KBM-7 (cell line): ENCODE results near the gene CNIH4.
A peak's percentile ranks its signal among the peaks of the same experiment; 100 is the strongest.
"Not testable (repeated sequence)": the region's sequence is repeated elsewhere in the genome, so short reads cannot be mapped to it uniquely, and the experiment has no call there.

ENCODE experiments used
- DNase-seq: peaks from one replicate; pipeline ENCODE4 v3.0.0-alpha.2; 2015
- in situ Hi-C: fragments of 300-500 bp; cut with MboI; formaldehyde crosslinking; loops from 2 replicates; pipeline ENCODE4 v1.14.3; 2020; ENCODE audit warnings: low sequenced_read_pairs, low pct_unique_long_range_greater_than_20kb, mixed read lengths

Gene CNIH4

DNA sequence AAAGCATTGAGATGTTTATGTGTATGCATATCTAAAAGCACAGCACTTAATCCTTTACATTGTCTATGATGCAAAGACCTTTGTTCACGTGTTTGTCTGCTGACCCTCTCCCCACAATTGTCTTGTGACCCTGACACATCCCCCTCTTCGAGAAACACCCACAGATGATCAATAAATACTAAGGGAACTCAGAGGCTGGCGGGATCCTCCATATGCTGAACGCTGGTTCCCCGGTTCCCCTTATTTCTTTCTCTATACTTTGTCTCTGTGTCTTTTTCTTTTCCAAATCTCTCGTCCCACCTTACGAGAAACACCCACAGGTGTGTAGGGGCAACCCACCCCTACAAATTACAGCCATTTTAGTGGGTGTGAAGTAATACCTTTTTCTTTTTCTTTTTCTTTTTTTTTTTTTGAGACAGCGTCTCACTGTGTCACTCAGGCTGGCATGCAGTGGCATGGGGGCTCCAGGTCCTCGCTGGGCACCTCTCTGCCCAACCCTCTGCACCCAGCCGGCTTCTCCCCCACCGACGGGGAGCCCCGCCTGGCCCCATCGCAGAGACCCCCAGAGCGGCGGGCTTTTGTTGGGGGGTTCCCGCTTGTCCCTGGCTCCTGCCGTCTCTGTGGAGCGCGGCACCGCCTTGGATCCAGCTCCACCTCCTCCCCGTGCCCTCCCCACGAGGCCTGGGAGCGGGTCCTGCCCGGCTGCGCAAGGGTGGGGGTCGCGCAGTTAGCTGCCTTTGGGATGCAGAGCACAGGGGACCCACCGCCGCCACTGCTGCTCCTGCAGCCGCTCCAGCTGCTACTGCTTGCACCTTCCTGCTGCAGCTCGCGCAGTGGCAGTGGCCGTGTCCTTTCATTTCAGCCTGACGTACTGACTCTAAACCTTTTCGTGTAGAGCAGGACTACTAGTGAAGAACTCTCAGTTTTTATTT is 16.0 kb upstream of the CNIH4 start:
- in situ Hi-C loops: loop anchor here (25.0 kb wide), 1 partner anchor 603 kb away; no protein-coding TSS in a partner anchor
- not testable (repeated sequence) for DNase-seq

DNA sequence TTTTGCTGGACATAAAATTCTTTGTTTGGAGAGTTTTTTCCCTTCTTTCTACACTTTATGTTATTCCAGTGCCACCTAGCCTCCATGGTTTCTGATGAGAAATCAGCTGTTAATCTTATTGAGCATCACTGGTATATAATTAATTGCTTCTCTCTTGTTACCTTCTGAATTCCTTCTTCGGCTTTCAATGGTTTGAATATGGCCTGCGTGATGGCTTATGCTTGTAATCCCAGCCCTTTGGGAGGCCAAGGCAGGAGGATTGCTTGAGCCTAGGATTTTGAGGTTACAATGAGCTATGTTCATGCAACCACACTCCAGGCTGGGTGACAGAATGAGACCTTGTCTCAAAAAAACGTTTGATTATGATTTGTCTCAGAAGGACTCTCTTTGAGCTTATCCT is 13.0 kb upstream of the CNIH4 start:
- no peak for DNase-seq
- in situ Hi-C loops: loop anchor here (25.0 kb wide), 1 partner anchor 606 kb away; no protein-coding TSS in a partner anchor

DNA sequence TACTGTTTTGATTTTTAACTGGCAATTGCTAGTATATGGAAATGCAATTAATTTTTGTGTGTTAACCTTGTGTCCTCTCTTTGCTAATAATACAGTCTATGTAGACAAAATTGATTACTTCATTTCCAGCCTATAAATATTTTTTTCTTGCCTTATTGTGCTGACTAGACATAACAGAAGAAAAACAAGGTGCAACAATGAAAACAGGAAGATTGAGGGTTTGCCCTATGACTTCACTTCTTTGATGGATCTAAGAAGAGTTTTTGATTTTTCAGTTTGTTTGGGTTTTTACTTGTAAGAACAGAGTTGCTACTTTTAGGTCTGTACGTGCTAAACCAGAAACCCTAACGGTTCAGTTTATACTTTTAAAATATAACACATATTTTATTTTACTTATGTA is 8.5 kb upstream of the CNIH4 start:
- DNase-seq: no peak
- in situ Hi-C loops: loop anchor here (25.0 kb wide), 1 partner anchor 611 kb away; no protein-coding TSS in a partner anchor

DNA sequence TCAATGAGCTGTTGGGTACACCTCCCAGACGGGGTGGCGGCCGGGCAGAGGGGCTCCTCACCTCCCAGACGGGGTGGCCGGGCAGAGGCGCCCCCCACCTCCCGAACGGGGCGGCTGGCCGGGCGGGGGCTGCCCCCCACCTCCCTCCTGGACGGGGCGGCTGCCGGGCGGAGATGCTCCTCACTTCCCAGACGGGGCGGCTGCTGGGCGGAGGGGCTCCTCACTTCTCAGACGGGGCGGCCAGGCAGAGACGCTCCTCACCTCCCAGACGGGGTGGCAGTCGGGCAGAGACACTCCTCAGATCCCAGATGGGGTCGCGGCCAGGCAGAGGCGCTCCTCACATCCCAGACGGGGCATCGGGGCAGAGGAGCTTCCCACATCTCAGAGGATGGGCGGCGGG is 7.0 kb upstream of the CNIH4 start:
- in situ Hi-C loops: loop anchor here (25.0 kb wide), 1 partner anchor 612 kb away; no protein-coding TSS in a partner anchor
- DNase-seq: not testable (repeated sequence)

DNA sequence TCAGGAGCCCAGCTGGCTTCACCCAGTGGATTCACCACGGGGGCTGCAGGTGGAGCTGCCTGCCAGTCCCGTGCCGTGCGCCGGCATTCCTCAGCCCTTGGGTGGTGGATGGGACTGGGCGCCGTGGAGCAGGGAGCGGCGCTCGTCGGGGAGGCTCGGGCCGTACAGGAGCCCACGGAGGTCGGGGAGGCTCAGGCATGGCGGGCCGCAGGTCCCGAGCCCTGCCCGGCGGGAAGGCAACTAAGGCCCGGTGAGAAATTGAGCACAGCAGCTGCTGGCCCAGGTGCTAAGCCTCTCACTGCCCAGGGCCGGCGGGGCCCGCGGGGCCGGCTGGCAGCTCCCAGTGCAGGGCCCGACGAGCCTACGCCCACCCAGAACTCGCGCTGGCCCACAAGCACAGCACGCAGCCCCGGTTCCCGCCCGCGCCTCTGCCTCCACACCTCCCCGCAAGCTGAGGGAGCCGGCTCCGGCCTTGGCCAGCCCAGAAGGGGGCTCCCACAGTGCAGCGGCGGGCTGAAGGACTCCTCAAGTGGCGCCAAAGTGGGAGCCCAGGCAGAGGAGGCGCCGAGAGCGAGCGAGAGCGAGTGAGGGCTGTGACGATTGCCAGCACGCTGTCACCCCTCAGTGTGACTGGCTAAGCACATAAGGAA is 4.1 kb upstream of the CNIH4 start:
- in situ Hi-C loops, DNase-seq: not testable (repeated sequence)

DNA sequence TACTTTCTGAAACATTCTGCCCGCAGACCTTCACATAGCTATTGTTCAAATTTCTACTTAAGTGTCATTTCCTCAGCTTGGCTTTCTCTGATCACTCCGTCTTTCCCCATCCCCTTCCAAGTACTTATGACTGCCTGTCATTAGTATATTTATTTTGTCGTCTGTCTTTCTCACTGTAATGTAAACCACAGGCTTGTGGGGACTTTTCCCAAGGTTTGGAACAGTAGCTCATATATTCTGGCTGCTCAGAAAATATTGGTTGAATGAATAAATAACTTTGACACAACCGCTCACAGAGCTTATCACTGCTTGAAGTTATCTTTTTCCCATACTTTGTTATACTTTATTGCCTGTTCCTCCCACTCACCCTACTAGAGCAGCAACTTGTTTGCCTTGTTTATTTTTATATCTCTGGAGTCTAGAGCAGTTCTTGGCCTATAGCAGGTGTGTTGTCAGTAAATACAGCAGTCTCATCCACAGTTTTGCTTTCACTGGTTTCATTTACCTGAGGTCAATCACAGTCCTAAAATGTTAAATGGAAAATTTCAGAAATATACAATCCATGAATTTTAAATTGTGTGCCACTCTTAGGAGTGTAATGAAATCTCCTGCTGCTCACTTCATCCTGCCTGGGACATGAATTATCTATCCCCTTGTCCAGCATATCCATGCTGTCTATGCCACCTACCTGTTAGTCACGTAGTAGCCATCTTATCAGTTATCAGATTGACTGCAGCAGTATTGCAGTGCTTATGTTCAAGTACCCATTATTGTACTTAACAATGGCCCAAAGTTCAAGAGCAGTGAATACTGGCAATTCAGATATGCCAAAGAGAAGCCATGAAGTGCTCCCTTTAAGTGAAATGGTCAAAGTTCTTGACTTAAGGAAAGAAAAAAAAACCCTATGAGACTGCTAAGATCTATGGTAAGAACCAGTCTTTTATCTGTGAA is 2.4 kb upstream of the CNIH4 start:
- in situ Hi-C loops: no loop called here
- no peak for DNase-seq

DNA sequence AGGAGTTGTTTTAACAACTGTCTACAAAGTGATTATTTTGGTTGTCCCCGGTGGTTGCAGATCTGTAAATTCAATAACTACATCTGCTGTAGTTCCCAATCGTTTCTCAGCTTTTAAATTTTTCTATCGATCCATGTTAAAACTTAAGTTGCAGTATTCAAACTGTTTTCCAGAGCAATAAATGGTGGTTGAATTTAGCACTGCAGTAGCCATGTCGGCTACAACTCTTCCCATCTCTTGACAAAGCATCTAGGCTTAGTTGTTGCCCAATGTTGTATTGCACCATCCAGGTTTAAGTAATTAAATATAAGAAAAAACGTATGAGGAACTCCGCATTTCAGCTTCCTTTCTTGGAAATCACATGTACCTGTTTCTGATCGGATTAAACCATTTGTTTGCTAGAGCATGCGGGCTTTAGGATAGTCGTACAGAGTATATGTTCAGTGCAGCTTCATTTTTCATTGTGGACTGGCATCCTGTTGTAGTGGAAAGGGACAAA is 996 bp downstream of the CNIH4 start:
- DNase-seq: peak; percentile 24
- in situ Hi-C loops: no loop called here

DNA sequence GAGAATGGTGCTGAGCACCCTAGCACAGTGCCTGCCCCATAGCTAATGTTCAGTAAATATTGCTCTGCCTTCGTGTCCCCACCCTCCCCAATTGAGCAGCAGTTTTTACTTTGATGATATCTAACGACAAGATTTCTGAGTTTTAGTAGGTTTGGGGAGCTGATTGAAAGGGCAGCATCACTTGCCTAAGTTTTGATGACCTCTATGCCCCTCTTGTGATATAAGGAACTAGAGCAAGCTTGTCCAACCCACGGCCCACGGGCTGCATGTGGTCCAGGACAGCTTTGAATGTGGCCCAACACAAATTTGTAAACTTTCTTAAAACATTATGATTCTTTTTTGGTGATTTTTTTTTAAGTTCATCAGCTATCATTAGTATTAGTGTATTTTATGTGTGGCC is 1.6 kb downstream of the CNIH4 start:
- in situ Hi-C loops: no loop called here
- no peak for DNase-seq

DNA sequence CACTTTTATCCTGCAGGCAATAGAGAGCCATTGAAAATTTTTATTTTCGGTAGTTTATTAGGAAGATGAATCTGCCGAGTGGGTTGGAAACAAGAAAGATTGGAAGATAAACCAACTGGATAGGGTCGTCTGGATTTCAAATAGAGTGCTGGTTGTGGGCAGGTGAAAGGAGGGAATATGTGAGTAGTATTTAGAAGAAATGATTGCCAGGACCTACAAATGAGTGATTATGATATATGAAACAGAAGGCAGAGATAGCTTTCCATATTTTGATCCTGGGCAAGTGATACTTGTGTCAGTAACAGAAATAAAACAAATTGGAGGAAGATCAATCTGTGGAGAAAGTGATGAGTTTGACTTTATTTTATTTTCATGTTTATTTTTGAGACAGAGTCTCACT is 2.5 kb downstream of the CNIH4 start:
- in situ Hi-C loops: no loop called here
- DNase-seq: no peak

DNA sequence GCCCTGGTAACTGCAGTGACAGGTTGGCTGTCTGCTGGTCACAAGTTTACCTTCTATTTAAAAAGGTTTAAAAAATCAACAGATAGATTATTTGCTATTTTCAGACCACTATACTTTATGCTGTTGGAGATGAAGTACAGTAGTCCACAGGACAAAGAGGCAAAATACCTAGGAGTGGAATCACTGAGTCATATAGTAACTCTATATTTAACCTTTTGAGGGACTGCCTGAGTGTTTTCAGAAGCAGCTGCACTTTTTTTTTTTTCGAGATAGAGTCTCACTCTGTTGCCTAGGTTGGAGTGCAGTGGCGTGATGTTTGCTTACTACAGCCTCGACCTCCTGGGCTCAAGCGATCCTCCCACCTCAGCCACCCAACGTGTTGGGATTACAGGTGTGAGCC is 11.7 kb downstream of the CNIH4 start:
- DNase-seq: no peak
- in situ Hi-C loops: no loop called here

DNA sequence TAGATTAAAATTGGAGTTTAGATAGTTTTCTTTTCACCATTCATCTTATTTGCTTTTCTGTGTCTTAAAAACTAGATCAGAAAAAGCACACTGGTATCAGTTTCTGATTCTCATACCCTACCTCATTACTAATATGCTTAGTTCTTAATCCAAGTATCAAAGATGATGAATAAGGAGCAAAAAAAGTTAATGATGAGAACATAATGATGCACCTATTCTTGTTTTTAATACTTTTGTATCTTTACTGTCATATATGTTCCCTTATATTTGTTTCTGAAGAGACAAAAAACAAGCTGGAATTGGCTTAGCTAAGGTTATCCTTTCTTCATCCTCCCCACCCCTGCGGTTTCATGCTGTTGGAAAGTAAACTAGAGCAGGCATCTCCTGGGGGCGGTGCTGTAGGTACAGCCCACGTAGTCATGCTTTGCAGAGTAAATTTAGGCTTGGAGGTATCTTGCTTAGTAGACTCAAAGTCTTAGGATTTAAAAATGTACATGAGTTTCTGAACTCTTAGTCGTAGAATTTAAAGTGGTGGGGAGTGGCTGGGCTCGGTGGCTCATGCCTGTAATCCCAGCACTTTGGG is 16.4 kb downstream of the CNIH4 start:
- in situ Hi-C loops: no loop called here

DNA sequence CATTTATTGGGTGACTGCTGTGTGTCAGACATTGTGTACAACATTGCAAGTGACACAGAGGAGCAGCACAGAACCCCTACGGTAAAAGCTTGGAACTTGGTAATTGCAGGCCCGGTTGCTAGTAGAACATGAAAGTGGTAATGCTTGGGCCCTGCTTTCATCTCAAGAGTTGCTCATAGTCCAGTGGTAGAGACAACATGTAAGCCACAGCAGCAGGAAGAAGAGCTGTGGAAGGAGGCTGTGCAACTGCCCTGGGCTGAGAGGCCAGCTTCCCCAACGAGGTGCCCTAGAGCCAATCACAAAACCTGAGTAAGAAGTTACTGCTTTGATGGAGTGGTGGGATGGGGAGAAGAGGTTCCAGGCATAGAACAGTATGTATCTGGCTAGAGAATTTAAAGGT is 18.4 kb downstream of the CNIH4 start:
- DNase-seq: no peak
- in situ Hi-C loops: no loop called here

More for the DNA sequence above, 16.4 kb downstream of the CNIH4 start:
- DNase-seq: no peak

DNA sequence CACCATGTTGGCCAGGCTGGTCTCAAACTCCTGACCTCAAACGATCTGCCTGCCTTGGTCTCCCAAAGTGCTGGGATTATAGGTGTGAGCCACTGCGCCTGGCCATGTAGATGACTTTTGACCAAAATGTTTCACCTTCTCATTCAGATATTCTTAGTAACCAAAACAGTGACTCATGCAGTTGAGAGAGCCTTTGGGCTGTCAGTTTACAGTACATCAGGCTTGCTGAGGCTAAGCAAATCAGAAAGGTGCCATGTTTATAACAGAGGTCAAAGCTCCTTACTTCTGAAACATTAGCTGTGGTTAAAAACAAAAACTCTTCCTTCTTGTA is 21.0 kb downstream of the CNIH4 start:
- DNase-seq: no peak
- in situ Hi-C loops: no loop called here

DNA sequence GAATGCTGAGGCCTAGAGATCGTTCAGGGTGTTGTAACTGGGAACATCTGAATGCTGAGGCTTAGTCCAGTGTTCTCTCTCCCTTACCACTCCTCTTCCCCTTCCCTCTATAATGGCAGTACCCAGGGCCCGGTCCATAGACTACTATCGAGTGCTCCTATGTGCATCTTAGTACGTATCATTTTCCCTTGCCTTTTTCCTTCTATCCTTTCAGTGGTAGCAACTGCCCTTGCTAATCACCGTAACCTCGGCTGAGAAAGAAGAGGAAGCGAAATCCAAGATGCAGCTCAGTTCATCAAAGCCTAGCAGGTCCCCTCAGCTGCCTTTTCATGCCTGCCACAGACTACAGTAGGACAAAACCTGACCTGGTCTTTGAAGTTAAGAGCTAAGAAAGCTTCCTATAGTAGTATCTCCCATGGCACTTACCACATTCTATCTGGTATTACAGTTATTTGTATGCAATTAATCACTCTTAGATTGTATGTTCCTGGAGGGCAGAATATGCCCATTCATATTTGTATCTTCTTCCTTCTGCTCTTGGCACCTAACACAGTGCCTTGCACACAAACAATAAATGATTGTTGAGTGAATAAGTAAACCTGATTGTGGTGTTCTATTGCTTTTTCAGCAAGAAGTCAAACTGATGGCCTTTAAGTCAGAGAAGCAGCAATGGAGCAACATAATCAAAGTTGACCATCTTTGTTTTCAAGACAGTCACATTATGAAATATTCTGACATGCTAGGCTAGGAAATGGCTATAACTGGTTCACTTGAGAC is 22.4 kb downstream of the CNIH4 start:
- in situ Hi-C loops: no loop called here
- no peak for DNase-seq

DNA sequence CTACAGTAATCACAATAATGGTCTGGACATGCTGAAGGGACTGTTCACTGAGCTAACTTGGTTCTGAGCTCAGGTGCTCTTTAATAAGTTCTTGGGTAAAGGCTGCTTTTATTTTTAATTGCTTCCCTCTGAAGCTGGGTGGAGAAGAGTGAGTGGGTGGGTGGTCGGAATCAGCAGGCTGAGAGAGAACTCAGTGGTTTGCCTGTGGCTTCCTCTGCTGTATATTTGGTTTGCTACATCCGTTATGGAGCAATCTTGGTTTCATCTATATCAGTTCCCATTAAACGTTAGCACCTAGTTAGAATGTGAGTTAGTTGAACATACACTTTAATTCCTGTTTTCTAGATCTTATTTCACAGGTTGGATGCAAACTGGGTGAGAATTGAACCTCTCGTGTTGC is 23.3 kb downstream of the CNIH4 start:
- in situ Hi-C loops: no loop called here
- DNase-seq: peak; percentile 84

DNA sequence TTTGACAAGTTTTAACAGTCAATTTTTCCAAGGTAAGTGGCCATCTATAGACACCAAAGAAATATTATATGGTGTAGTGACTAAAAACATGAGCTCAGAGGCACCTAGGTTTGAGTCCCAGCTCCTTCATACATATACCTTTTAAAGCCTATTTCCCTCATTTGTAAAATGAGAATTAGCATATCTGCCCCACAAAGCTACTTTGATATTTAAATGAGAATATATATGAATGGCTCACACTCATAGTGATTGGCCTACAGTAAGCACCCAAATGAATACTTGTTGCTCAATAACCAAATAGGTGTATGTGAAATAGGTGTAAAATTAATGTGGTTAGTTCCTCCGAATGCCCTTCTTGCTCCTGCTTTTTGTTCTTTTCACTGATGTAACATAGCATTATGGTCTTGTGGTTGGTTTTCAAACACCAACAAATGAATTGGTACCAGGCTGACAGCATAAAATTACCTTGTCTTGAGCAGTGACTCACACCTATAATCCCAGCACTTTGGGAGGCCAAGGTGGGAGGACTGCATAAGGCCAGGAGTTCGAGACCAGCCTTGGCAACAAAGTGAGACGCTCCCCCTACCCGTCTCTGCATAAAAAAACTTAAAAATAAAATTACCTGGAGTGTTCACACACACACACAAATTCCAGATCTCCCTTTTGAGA is 25.3 kb downstream of the CNIH4 start:
- in situ Hi-C loops: no loop called here
- no peak for DNase-seq

DNA sequence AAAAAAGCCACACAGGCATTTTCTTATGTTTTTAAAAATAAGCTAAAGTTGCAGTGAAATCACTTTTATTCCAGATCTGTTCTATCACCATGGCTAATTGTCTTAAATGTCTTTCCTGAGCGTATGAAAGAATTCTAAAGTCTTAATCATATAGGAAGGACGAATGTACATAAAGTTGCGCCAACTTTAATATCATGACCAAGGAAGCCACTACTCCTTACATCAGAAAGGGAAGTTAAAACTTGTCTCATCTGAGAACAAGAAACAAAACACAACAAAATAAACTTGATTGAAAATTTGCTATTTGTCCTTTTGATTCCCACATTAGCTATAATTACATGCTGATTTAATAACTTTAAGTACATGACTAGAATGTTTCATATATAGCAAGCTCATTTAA is 26.5 kb downstream of the CNIH4 start:
- DNase-seq: no peak
- in situ Hi-C loops: no loop called here
